HepG2 (cell line): ENCODE data around the gene TUBGCP3.

Experiments
- CHD4 ChIP-seq: fragments of 200-600 bp; sonication (generic); IDR thresholded peaks from 2 replicates; pipeline ENCODE4 v1.7.0; 2017; ENCODE audit warnings: mild to moderate bottlenecking, low read length, borderline replicate concordance
- CTCF ChIP-seq: sonication (generic); formaldehyde crosslinking; IDR thresholded peaks from 2 replicates; pipeline ENCODE4 v1.5.0; 2020; ENCODE audit warnings: mild to moderate bottlenecking, missing genetic modification reagents, moderate library complexity
- FOXC1 ChIP-seq: sonication (generic); formaldehyde crosslinking; IDR thresholded peaks from 2 replicates; pipeline ENCODE4 v1.8.0; 2022; ENCODE audit warnings: mild to moderate bottlenecking, missing genetic modification reagents, borderline replicate concordance
- GATAD2A ChIP-seq: IDR thresholded peaks from 2 replicates; pipeline ENCODE4 v1.6.1; 2016
- POLR2AphosphoS5 ChIP-seq: IDR thresholded peaks from 2 replicates; pipeline ENCODE4 v1.6.1; 2012; ENCODE audit warnings: low read depth, low read length
- REPIN1 ChIP-seq: sonication (generic); formaldehyde crosslinking; IDR thresholded peaks from 2 replicates; pipeline ENCODE4 v1.8.0; 2022; ENCODE audit warnings: missing genetic modification reagents, low read depth, mild to moderate bottlenecking, borderline replicate concordance

- TF ChIP-seq POLR2AphosphoS5 (no peak), FOXC1 (CRISPR knock-in tag) (no peak), CTCF (CRISPR knock-in tag) (no peak), GATAD2A (CRISPR knock-in tag) (no peak), CHD4 (no peak), REPIN1 (CRISPR knock-in tag) (no peak)
Observed at GRCh38 chr13:112583592-112584277, 4.2 kb downstream of the TUBGCP3 start.
